OCI-LY7 (cell line): ENCODE results near the gene ZGPAT. TPM values are rescaled to one million over a fixed set of nuclear protein-coding genes. Genes with fewer than 3 reads are reported as not detected.
A peak's percentile ranks its signal among the peaks of the same experiment; 100 is the strongest.

ENCODE experiments used
- BruUV-seq: library from RNA; stranded (reverse); fragments of 400-500 nt; replicated peaks from 2 replicates; lab custom pipeline; 2021; lab: Mats Ljungman, UMichigan
- CTCF ChIA-PET: fragments of 300-600 bp; sonication (Branson Sonifier 250); formaldehyde crosslinking; loops from one replicate; lab custom pipeline; 2022; ENCODE audit warnings: antibody characterized with exemption; ENCODE audit not compliant: unreplicated experiment; lab: Charles Lee
- POLR2A ChIA-PET: fragments of 300-600 bp; sonication (Branson Sonifier 250); formaldehyde crosslinking; loops from one replicate; lab custom pipeline; 2022; ENCODE audit warnings: antibody characterized with exemption; lab: Charles Lee
- DNase-seq: peaks from one replicate; pipeline ENCODE4 v3.0.0-alpha.2; 2015; ENCODE audit warnings: low spot score
- H2AFZ ChIP-seq: fragments of 200-600 bp; sonication (generic), shearing (Covaris generic); 2 replicates; pipeline ENCODE4 v1.6.1; 2014; ENCODE audit warnings: mild to moderate bottlenecking, antibody characterized with exemption, low read length, moderate library complexity
- H3K27ac ChIP-seq: fragments of 200-600 bp; sonication (generic); 2 replicates; pipeline ENCODE4 v1.5.1; 2014; ENCODE audit warnings: mixed run types, low read depth, mild to moderate bottlenecking, moderate library complexity, low read length, inconsistent platforms; ENCODE audit not compliant: poor library complexity, severe bottlenecking
- H3K36me3 ChIP-seq: fragments of 200-600 bp; sonication (generic); 2 replicates; pipeline ENCODE4 v1.6.1; 2014; ENCODE audit warnings: mild to moderate bottlenecking, antibody characterized with exemption, low read length, moderate library complexity, mixed read lengths; ENCODE audit not compliant: insufficient read depth
- H3K4me1 ChIP-seq: fragments of 200-600 bp; sonication (generic); 2 replicates; pipeline ENCODE4 v1.5.1; 2014; ENCODE audit warnings: mild to moderate bottlenecking, low read length; ENCODE audit not compliant: insufficient read depth, poor library complexity, severe bottlenecking
- H3K4me2 ChIP-seq: fragments of 200-600 bp; sonication (generic); 2 replicates; pipeline ENCODE4 v1.6.1; 2014; ENCODE audit warnings: mild to moderate bottlenecking, low read length
- H3K4me3 ChIP-seq: fragments of 200-600 bp; sonication (generic); 2 replicates; pipeline ENCODE4 v1.5.1; 2014; ENCODE audit warnings: mild to moderate bottlenecking, low read depth, low read length; ENCODE audit not compliant: poor library complexity, severe bottlenecking
- H3K79me2 ChIP-seq: fragments of 200-600 bp; sonication (generic); 2 replicates; pipeline ENCODE4 v1.6.1; 2016; ENCODE audit warnings: low read depth, mild to moderate bottlenecking, low read length, moderate library complexity, mixed read lengths; ENCODE audit not compliant: insufficient read depth
- H3K9me2 ChIP-seq: fragments of 200-600 bp; sonication (generic); 2 replicates; pipeline ENCODE4 v1.6.1; 2016; ENCODE audit warnings: mild to moderate bottlenecking, low read length, mixed read lengths; ENCODE audit not compliant: insufficient read depth
- H3K9me3 ChIP-seq: fragments of 200-600 bp; sonication (generic); 2 replicates; pipeline ENCODE4 v1.6.1; 2014; ENCODE audit warnings: mild to moderate bottlenecking, mixed run types, low read length, mixed read lengths
- H4K20me1 ChIP-seq: fragments of 200-600 bp; sonication (generic); 2 replicates; pipeline ENCODE4 v1.6.1; 2014; ENCODE audit warnings: mild to moderate bottlenecking, antibody characterized with exemption, low read length, moderate library complexity, mixed read lengths; ENCODE audit not compliant: insufficient read depth
- EZH2phosphoT487 ChIP-seq: fragments of 200-600 bp; sonication (generic); IDR thresholded peaks from 2 replicates; pipeline ENCODE4 v1.6.1; 2018; ENCODE audit warnings: low read depth, borderline replicate concordance, mild to moderate bottlenecking, mixed run types, antibody characterized with exemption, low read length, moderate library complexity, mixed read lengths
- intact Hi-C: fragments of 100-400 bp; cut with micrococcal nuclease; formaldehyde crosslinking; loops from one replicate; pipeline ENCODE4 v1.10.0; 2022; ENCODE audit not compliant: unreplicated experiment
- total RNA-seq, 2 experiments: library from RNA; depleted of rRNA in 1 of 2; stranded (reverse); fragments of >200 nt in 1 of 2; shearing (Covaris generic) in 1 of 2; gene quantifications; 2 replicates each; pipeline ENCODE4 v1.2.3, GENCODE V29; 2014 to 2022
- TF ChIP-seq, protein P1 (sequence below): fragments of 200-600 bp; sonication (generic); conservative IDR thresholded peaks from 2 replicates; pipeline ENCODE4 v1.5.1; 2014; ENCODE audit warnings: mild to moderate bottlenecking, antibody characterized with exemption, low read length, moderate library complexity, mixed read lengths

Gene ZGPAT
- total RNA-seq, 2 experiments from 2014 or later, result 43.9 to 55.4 TPM

DNA sequence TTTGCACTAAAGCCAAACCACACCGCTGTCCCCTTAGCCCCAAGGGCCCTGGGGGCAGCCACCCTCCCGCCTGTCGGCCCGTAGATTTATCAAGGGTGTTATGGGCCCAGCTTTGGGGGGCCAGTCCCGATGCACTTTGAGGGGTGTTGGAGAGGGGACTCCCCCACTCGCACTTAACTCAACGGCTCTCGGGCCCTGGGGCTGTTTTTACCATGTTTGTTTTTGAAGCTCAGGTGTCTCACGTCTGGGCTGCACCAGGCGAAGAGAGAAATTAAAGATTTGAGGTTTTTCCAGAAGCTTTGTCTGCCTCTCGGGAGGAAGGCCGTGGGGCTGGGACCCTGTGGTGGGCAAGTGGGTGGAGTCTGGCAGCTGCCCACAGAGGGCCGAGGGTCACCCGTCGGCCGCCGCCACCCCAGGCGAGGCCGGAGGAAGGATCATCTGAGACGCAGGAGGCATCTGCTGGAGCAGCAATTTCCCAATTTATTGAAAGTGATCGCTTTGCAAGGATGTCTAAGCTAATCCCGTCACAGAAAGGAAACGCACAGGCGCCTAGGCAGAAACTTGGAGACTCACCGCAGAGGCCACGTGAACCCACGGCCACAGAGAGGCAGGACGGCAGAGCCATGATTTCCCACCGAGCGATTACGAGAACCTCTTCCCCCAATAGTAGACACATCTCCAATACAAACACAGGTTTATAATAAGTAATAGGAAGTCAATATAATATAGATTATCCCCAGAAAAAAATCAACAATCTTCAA lies 35.6 kb downstream of the ZGPAT start:
- Histone ChIP-seq H3K4me2 (no peak overlapping the region), H3K27ac (no peak overlapping the region), H3K4me3 (no peak overlapping the region), H3K79me2 (no peaks in the 10 kb centered on the region), H3K4me1 (peaks cover 37% of the 10 kb centered on the region), H3K36me3 (peaks cover 35% of the 10 kb centered on the region), H4K20me1 (no peaks in the 10 kb centered on the region), H2AFZ (no peak overlapping the region), H3K9me3 (no peaks in the 10 kb centered on the region), H3K9me2 (no peaks in the 10 kb centered on the region)
- TF ChIP-seq, protein P1, sequence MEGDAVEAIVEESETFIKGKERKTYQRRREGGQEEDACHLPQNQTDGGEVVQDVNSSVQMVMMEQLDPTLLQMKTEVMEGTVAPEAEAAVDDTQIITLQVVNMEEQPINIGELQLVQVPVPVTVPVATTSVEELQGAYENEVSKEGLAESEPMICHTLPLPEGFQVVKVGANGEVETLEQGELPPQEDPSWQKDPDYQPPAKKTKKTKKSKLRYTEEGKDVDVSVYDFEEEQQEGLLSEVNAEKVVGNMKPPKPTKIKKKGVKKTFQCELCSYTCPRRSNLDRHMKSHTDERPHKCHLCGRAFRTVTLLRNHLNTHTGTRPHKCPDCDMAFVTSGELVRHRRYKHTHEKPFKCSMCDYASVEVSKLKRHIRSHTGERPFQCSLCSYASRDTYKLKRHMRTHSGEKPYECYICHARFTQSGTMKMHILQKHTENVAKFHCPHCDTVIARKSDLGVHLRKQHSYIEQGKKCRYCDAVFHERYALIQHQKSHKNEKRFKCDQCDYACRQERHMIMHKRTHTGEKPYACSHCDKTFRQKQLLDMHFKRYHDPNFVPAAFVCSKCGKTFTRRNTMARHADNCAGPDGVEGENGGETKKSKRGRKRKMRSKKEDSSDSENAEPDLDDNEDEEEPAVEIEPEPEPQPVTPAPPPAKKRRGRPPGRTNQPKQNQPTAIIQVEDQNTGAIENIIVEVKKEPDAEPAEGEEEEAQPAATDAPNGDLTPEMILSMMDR, result no peak
- no peak for TF ChIP-seq EZH2phosphoT487
- intact Hi-C loops, result no loop called here
- DNase-seq, result no peak
- CTCF ChIA-PET, result no interaction called here
- POLR2A ChIA-PET, result interaction anchor here (0.7 kb wide), 1 partner anchor 8 kb away, joined by 3 read pairs; no protein-coding TSS in a partner anchor
- TSS peak; percentile 68 for BruUV-seq

DNA sequence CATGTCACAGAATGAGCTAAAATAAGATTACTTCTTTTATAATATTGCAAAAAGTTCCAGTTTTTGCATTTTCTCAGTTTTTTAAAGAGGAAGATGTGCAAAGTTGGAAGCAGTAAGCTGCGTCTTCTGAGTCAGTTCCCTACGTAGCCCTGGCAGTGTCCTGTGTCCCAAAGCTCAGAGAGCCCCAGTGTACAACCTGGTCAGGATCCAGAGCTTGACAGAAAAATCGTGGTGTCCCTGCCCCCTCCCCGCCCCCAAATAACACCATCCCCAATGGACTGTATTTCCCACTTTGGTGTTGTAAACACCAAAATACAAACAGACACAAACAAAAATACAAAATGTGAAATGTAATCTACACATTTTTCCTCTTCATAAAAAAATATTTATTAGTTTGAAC lies 36.3 kb downstream of the ZGPAT start:
- Histone ChIP-seq H3K27ac (no peak overlapping the region), H3K79me2 (no peaks in the 10 kb centered on the region), H3K9me3 (no peaks in the 10 kb centered on the region), H2AFZ (no peak overlapping the region), H3K36me3 (peaks cover 32% of the 10 kb centered on the region), H3K4me3 (no peak overlapping the region), H4K20me1 (no peaks in the 10 kb centered on the region), H3K4me1 (peaks cover 29% of the 10 kb centered on the region), H3K9me2 (no peaks in the 10 kb centered on the region), H3K4me2 (no peak overlapping the region)
- intact Hi-C loops, result no loop called here
- no peak for DNase-seq
- TF ChIP-seq, protein P1, result no peak
- no peak for TF ChIP-seq EZH2phosphoT487
- POLR2A ChIA-PET, result interaction anchor here (0.7 kb wide), 1 partner anchor 8 kb away, joined by 3 read pairs; no protein-coding TSS in a partner anchor
- CTCF ChIA-PET, result interaction anchor here (0.6 kb wide), 1 partner anchor 229 kb away, joined by 6 read pairs; no protein-coding TSS in a partner anchor
- no TSS peak for BruUV-seq
